HEK293T (cell line): ENCODE data around the gene KCNA2.

Experiments
- CTCF ChIA-PET: fragments of 350-600 bp; formaldehyde crosslinking; extraction: SDS; loops from one replicate; lab custom pipeline; 2021; ENCODE audit warnings: antibody characterized with exemption, inconsistent platforms; lab: Yijun Ruan, JAX
- POLR2A ChIA-PET: fragments of 350-600 bp; formaldehyde crosslinking; extraction: SDS; loops from one replicate; lab custom pipeline; 2020; ENCODE audit warnings: antibody characterized with exemption, inconsistent platforms; lab: Yijun Ruan, JAX
- DNase-seq: peaks from one replicate; pipeline ENCODE4 v3.0.0; 2012; ENCODE audit warnings: mixed read lengths; ENCODE audit errors: extremely low spot score
- ARNT ChIP-seq: fragments of 450-650 bp; IDR thresholded peaks from 2 replicates; pipeline ENCODE4 v1.6.1; 2017; ENCODE audit warnings: mild to moderate bottlenecking
- BHLHE40 ChIP-seq: fragments of 450-650 bp; IDR thresholded peaks from 2 replicates; pipeline ENCODE4 v1.6.1; 2016; ENCODE audit warnings: mild to moderate bottlenecking, moderate library complexity, borderline replicate concordance
- CTBP1 ChIP-seq: fragments of 450-650 bp; IDR thresholded peaks from 2 replicates; pipeline ENCODE4 v1.6.1; 2016; ENCODE audit warnings: borderline replicate concordance
- ELF4 ChIP-seq: fragments of 450-650 bp; IDR thresholded peaks from 2 replicates; pipeline ENCODE4 v1.6.1; 2017; ENCODE audit warnings: antibody characterized with exemption
- FOXA1 ChIP-seq: fragments of 450-650 bp; IDR thresholded peaks from 2 replicates; pipeline ENCODE4 v1.6.1; 2016; ENCODE audit warnings: mild to moderate bottlenecking
- FOXK2 ChIP-seq: fragments of 450-650 bp; IDR thresholded peaks from 2 replicates; pipeline ENCODE4 v1.6.1; 2016; ENCODE audit warnings: mild to moderate bottlenecking
- FOXM1 ChIP-seq: fragments of 450-650 bp; IDR thresholded peaks from 2 replicates; pipeline ENCODE4 v1.6.1; 2017; ENCODE audit warnings: mild to moderate bottlenecking, borderline replicate concordance
- HDGF ChIP-seq: fragments of 450-650 bp; IDR thresholded peaks from 2 replicates; pipeline ENCODE4 v1.6.1; 2017; ENCODE audit warnings: antibody characterized with exemption, borderline replicate concordance
- L3MBTL2 ChIP-seq: fragments of 450-650 bp; conservative IDR thresholded peaks from 2 replicates; pipeline ENCODE4 v1.6.1; 2016; ENCODE audit warnings: mild to moderate bottlenecking
- LEF1 ChIP-seq: fragments of 450-650 bp; IDR thresholded peaks from 2 replicates; pipeline ENCODE4 v1.6.1; 2017; ENCODE audit warnings: mild to moderate bottlenecking, borderline replicate concordance
- NFRKB ChIP-seq: fragments of 450-650 bp; IDR thresholded peaks from 2 replicates; pipeline ENCODE4 v1.6.1; 2016; ENCODE audit warnings: mild to moderate bottlenecking, moderate library complexity
- SP1 ChIP-seq: fragments of 450-650 bp; IDR thresholded peaks from 2 replicates; pipeline ENCODE4 v1.6.1; 2017
- SUZ12 ChIP-seq: fragments of 450-650 bp; IDR thresholded peaks from 2 replicates; pipeline ENCODE4 v1.6.1; 2016; ENCODE audit warnings: mild to moderate bottlenecking
- TARDBP ChIP-seq: fragments of 450-650 bp; IDR thresholded peaks from 2 replicates; pipeline ENCODE4 v1.6.1; 2016
- ZNF384 ChIP-seq: fragments of 450-650 bp; IDR thresholded peaks from 2 replicates; pipeline ENCODE4 v1.6.1; 2016
- TF ChIP-seq, protein P1 (sequence below): fragments of 450-650 bp; IDR thresholded peaks from 2 replicates; pipeline ENCODE4 v1.6.1; 2016

The KCNA2 gene

DNA sequence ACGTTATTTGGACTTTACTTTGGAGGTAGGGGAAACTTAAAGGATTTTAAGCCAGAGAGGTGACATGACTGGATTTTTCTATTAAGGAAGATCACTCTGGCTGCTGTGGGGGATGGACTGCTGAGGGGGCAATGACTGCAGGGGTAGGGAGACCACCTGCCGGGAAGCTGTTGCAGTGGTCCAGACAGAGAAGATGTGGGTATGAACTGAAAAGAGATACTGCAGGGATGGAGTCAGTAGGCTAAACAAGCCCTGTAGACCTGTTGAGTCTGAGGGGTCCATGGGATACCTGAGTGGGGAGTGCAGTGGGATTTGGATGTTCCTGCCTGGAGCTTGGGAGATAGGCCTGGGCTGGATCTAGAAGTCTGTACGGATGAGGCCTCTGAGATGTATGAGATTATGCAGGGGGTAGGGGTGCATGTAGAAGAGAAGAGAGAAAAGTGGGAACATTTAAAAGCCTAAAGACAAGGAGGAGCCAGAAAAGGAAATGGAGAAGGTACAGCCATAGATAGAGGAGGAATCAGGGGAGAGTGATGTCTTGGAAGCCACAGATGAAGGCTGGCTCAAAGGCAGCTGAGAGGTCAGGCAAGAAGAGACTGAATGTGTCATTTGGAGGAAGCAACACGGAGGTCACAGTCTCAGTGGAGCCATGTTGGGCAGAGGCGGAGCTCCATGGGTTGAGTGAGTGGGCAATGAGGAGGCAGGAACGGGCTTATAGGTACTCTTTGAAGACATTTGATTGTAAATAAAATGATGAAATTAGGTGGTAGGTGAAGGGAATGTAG, 25.9 kb upstream of the KCNA2 start:
- no peak for TF ChIP-seq SP1
- TF ChIP-seq SUZ12 = no peak
- no peak for TF ChIP-seq HDGF
- no peak for TF ChIP-seq FOXK2
- no peak for TF ChIP-seq BHLHE40
- no peak for TF ChIP-seq TARDBP
- TF ChIP-seq L3MBTL2 = no peak
- TF ChIP-seq NFRKB = no peak
- no peak for TF ChIP-seq LEF1
- TF ChIP-seq CTBP1 = no peak
- TF ChIP-seq FOXA1 = no peak
- TF ChIP-seq ARNT = no peak
- no peak for TF ChIP-seq ELF4
- no peak for TF ChIP-seq ZNF384
- TF ChIP-seq, protein P1, sequence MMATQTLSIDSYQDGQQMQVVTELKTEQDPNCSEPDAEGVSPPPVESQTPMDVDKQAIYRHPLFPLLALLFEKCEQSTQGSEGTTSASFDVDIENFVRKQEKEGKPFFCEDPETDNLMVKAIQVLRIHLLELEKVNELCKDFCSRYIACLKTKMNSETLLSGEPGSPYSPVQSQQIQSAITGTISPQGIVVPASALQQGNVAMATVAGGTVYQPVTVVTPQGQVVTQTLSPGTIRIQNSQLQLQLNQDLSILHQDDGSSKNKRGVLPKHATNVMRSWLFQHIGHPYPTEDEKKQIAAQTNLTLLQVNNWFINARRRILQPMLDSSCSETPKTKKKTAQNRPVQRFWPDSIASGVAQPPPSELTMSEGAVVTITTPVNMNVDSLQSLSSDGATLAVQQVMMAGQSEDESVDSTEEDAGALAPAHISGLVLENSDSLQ = no peak
- no peak for TF ChIP-seq FOXM1
- DNase-seq = no peak
- CTCF ChIA-PET = interaction anchor here (0.9 kb wide), 1 partner anchor 134 kb away, joined by 7 read pairs; no protein-coding TSS in a partner anchor
- POLR2A ChIA-PET = no interaction called here

DNA sequence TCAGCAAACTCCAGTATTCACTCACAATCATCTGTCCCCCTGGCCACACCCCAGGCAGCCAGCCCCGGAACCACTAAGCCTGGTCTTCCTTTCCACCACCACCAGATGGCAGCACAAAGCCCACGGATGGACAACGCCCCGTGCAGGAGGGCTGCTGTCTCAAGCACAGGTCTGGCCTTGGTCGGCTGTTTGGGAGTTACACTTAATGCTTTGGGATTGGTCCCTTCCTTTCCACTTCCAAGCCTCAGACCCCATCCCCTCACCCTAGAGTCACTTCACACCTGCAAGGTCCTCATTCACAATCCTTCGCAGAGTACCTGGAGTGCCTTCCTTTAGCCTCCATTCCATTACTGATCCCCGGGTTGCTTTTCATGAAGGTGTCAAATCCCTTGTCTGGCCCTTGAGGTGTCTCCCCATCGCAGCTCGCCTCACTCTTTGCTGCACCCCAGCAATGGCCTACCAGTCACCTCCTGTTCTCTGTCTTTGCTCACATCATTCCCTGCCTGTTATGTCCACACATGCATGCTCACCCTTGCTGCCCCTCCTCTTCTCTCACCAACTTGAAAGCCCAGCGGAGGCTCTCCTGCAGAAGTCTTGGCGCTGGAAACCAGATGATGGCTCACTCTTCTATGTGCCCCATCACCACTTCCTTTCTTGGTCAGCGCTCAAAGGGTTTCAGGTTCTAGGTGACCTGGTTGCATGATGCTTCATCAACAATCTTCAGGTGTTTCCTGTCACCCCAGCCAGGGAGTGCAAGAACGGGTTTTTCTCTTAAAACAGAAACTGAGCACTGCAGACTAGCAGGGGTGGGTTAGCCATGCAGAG, 24.9 kb upstream of the KCNA2 start:
- POLR2A ChIA-PET = no interaction called here
- TF ChIP-seq L3MBTL2 (no peak), SP1 (no peak), ARNT (no peak), BHLHE40 (no peak)
- DNase-seq = peak; percentile 91
- CTCF ChIA-PET = interaction anchor here (1.0 kb wide), 1 partner anchor 133 kb away, joined by 4 read pairs; no protein-coding TSS in a partner anchor

DNA sequence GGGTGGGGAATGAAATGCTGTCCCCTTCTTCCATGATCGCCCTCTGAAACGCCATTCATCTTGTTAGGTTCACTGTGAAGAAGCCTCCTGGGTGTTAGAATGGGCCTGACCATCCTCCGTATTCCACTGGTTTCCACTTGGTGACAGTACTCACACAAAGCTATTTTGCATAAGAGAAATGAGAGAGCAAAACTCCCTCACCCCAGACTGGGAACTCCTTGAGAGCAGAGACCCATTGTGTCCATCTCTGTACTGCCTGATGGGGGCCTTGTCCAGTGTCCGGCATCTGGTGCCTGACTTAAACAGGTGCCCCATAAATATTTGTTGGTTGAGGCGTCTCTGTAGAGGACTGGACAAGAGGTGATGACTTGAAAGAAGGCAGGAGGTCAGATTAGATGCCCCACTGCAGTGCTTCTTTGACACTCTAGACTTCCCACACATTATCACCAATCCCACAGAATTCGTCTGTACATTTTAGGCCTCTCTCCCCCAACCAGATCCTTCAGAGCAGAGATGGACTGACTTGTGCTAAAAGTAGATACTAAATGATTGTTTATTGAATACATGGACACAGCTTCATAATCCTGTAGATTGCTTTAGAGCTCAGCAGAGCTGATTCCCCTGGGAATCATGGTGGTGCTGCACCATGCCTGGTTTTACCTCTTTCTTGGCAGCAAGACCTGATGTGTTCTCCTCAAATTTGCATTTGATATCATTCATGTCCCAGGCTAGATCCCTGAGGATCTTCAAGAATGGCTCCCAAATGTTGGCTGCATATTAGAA, 22.4 kb upstream of the KCNA2 start:
- TF ChIP-seq SUZ12 (no peak), L3MBTL2 (no peak), NFRKB (no peak), FOXK2 (no peak), SP1 (no peak), CTBP1 (no peak), FOXM1 (no peak)
- TF ChIP-seq, protein P1 = no peak
- no peak for DNase-seq
- ChIA-PET CTCF (interaction anchor here (1.1 to 1.5 kb wide), 2 partner anchors 9 to 14 kb away, joined by 3 to 6 read pairs; no protein-coding TSS in a partner anchor), POLR2A (no interaction called here)

DNA sequence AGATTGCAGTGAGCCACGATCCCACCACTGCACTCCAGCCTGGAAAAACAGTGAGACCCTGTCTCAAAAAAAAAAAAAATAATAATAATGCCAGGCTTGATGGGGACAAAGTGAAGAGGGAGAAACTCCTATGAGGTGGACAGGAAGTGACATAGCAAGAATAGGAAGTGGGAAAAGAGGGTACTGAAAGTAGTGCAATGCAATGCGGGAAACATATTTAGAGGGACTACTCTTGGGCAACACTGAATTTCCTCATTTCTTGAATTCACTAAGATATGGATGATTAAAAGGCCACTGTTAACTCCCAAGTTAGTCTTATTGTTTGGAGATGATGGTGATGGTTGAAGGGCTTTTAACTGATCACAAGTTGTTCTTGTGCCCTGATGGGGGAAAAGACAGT, 21.6 kb upstream of the KCNA2 start:
- CTCF ChIA-PET = no interaction called here
- TF ChIP-seq SP1 = no peak
- no peak for TF ChIP-seq ZNF384
- TF ChIP-seq, protein P1 = no peak
- no peak for TF ChIP-seq BHLHE40
- TF ChIP-seq ELF4 = no peak
- no peak for TF ChIP-seq HDGF
- no peak for TF ChIP-seq LEF1
- no peak for TF ChIP-seq ARNT
- no peak for TF ChIP-seq CTBP1

DNA sequence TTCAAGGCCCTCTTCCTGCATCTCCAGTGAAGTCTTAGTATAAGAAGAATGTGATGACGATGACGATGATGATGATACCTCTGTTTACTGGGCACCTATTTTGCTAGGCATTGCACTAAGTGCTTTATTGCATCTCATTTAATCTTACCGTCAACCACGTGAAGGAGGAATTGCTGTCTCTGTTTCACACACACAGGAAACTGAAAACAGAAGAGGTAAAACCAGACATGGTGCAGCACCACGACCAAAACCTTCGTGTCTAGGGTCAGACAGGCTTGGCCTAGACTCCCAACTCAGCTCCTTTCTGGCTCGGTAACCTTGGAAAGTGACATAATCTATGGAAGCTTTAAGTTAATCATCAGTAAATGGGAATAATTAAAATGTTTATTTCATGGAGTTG, 20.7 kb upstream of the KCNA2 start:
- CTCF ChIA-PET = no interaction called here
- POLR2A ChIA-PET = no interaction called here
- TF ChIP-seq L3MBTL2 (no peak), FOXM1 (no peak), SUZ12 (no peak), SP1 (no peak), BHLHE40 (no peak)
- DNase-seq = no peak

More for the DNA sequence above, 21.6 kb upstream of the KCNA2 start:
- DNase-seq = no peak
- POLR2A ChIA-PET = no interaction called here

DNA sequence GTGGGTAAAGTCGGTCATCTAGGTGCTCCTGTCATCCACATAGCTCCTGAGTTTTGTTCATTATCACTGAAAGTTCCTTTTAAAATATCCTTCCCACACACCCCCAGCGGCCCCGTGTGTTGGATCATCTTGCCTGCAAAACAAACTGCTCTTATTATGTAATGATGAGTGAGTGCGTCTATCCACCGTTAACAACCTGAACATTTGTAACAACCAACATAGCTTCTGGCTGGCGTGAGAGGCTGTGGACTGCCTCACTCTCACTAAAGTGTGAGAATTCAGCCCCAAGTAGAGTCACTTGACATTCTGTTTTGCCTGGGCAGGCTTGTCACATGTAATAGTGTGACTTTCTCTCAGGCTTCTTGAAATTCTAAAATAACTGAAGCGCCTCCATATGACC, 14.5 kb upstream of the KCNA2 start:
- TF ChIP-seq FOXM1 = no peak
- DNase-seq = no peak
- CTCF ChIA-PET = interaction anchor here (1.3 to 3.6 kb wide), 5 partner anchors 14 to 162 kb away, joined by 4 to 30 read pairs (median 16); partner anchors contain the start of gene KCNA2
- POLR2A ChIA-PET = no interaction called here
